ENCODE measurements around the gene KRT6C. TPM values are rescaled to one million over a fixed set of nuclear protein-coding genes. Genes with fewer than 3 reads are reported as not detected.

The KRT6C gene
- total RNA-seq, 4 donors from 2014 or later = 23.9 TPM; not detected in 3

GRCh38 chr12:52439420-52439819 lies 34.2 kb downstream of the KRT6C start:
- no peak for DNase-seq
- H3K4me1 ChIP-seq = peaks cover 0 to 16% (median 6%) of the 10 kb centered on the region in 4 donors
- WGBS, 2 donors (ENCODE audit: low coverage in 1 of 2) = 78% methylated on average over 8 of the region's 8 CpGs; no CpG with 5 or more reads in 1 of the 2 donors
- no peak overlapping the region for H3K4me3 ChIP-seq
- no peaks in the 10 kb centered on the region for H3K27me3 ChIP-seq
- in situ Hi-C loops (cut with MboI; ENCODE audit: low pct_ligation_motif_present in 1 of 4, low pct_unique_long_range_greater_than_20kb in 1 of 4, low sequenced_read_pairs in 3 of 4) (no loop called here), intact Hi-C loops (cut with DNase I; ENCODE audit: low total_unique reads) (no loop called here)
- no peak overlapping the region for H3K27ac ChIP-seq
- TF ChIP-seq CTCF (IDR thresholded peaks at IDR 0.05) (no peak), EP300 (IDR thresholded peaks at IDR 0.05; ENCODE audit: low read depth) (no peak)
- no peaks in the 10 kb centered on the region for H3K9me3 ChIP-seq
- no peaks in the 10 kb centered on the region for H3K36me3 ChIP-seq

GRCh38 chr12:52438305-52439301 lies 35.0 kb downstream of the KRT6C start:
- Histone ChIP-seq H3K4me1 (peaks cover 0 to 16% (median 6%) of the 10 kb centered on the region in 4 donors), H3K36me3 (no peaks in the 10 kb centered on the region), H3K9me3 (no peaks in the 10 kb centered on the region), H3K4me3 (no peak overlapping the region), H3K27ac (no peak overlapping the region), H3K27me3 (no peaks in the 10 kb centered on the region)
- WGBS, 2 donors (ENCODE audit: low coverage in 1 of 2) = 77% methylated on average over 8 of the region's 8 CpGs; no CpG with 5 or more reads in 1 of the 2 donors
- intact Hi-C loops (cut with DNase I; ENCODE audit: low total_unique reads) (no loop called here), in situ Hi-C loops (cut with MboI; ENCODE audit: low pct_ligation_motif_present in 1 of 4, low pct_unique_long_range_greater_than_20kb in 1 of 4, low sequenced_read_pairs in 3 of 4) (no loop called here)
- TF ChIP-seq EP300 (IDR thresholded peaks at IDR 0.05; ENCODE audit: low read depth) = no peak
- TF ChIP-seq CTCF (IDR thresholded peaks at IDR 0.05) = no peak
- no peak for TF ChIP-seq POLR2A (IDR thresholded peaks at IDR 0.05)
- no peak for TF ChIP-seq POLR2AphosphoS5 (IDR thresholded peaks at IDR 0.05)
- no peak for DNase-seq

GRCh38 chr12:52437508-52437907 lies 36.1 kb downstream of the KRT6C start:
- Histone ChIP-seq H3K27me3 (no peaks in the 10 kb centered on the region), H3K4me1 (peaks cover 0 to 16% (median 6%) of the 10 kb centered on the region in 4 donors), H3K36me3 (no peaks in the 10 kb centered on the region), H3K27ac (no peak overlapping the region), H3K9me3 (no peaks in the 10 kb centered on the region), H3K4me3 (no peak overlapping the region)
- intact Hi-C loops (cut with DNase I; ENCODE audit: low total_unique reads) (no loop called here), in situ Hi-C loops (cut with MboI; ENCODE audit: low pct_ligation_motif_present in 1 of 4, low pct_unique_long_range_greater_than_20kb in 1 of 4, low sequenced_read_pairs in 3 of 4) (no loop called here)
- WGBS, 2 donors (ENCODE audit: low coverage in 1 of 2) = 60% methylated on average over 9 of the region's 9 CpGs; no CpG with 5 or more reads in 1 of the 2 donors
- TF ChIP-seq EP300 (IDR thresholded peaks at IDR 0.05; ENCODE audit: low read depth) (no peak), CTCF (IDR thresholded peaks at IDR 0.05) (no peak), POLR2AphosphoS5 (IDR thresholded peaks at IDR 0.05) (no peak), POLR2A (IDR thresholded peaks at IDR 0.05) (no peak)
- no peak for DNase-seq

DNA sequence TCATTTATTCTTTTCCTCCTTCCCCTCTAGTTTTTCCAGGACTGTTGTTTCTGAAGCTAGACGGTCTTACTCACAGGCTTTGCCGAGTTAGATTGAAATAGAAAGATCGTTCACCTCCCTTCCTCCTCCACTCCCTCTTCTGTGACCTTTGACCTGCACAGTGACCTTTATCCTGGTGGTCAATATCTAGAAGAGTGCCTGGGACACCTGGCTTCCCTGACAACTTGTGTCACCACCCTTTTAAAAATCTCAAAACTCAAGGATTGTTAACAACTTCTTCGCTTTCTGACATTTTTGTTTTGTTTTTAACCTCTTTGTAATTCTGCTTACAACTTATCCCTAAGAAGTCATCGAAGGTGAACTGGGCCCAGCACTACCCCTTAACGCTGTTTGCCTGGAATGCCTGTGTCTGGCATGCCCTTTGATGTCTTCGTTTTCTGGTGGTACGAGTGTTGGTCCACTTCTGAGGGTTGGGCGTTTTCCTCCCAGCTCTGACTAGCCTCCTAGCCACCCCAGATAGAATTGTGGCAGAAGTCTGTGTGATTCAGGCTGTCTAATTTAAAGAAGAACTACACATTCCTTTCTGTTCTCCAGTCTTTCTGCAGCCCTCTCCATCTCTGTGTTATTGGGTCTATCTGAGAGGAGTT lies 36.7 kb downstream of the KRT6C start:
- no peak for TF ChIP-seq CTCF (IDR thresholded peaks at IDR 0.05)
- no peak for TF ChIP-seq POLR2A (IDR thresholded peaks at IDR 0.05)
- TF ChIP-seq POLR2AphosphoS5 (IDR thresholded peaks at IDR 0.05) = no peak
- TF ChIP-seq EP300 (IDR thresholded peaks at IDR 0.05; ENCODE audit: low read depth) = no peak
- Histone ChIP-seq H3K27ac (no peak overlapping the region), H3K36me3 (no peaks in the 10 kb centered on the region), H3K9me3 (no peaks in the 10 kb centered on the region), H3K27me3 (no peaks in the 10 kb centered on the region), H3K4me3 (no peak overlapping the region), H3K4me1 (peaks cover 0 to 16% (median 6%) of the 10 kb centered on the region in 4 donors)
- DNase-seq = no peak
- in situ Hi-C loops (cut with MboI; ENCODE audit: low pct_ligation_motif_present in 1 of 4, low pct_unique_long_range_greater_than_20kb in 1 of 4, low sequenced_read_pairs in 3 of 4) (no loop called here), intact Hi-C loops (cut with DNase I; ENCODE audit: low total_unique reads) (no loop called here)
- WGBS, 2 donors (ENCODE audit: low coverage in 1 of 2) = 65 to 69% methylated on average over 8 to 9 of the region's 9 CpGs

Data from transverse colon (tissue), 4 donors.